GM06990 (cell line): ENCODE measurements around the gene GALNT18.

Experiments used
- DNase-seq: peaks from one replicate; pipeline ENCODE4 v3.0.0-alpha.2; 2011; ENCODE audit not compliant: insufficient read length; ENCODE audit errors: extremely low read depth
- H3K27me3 ChIP-seq: replicated peaks from 2 replicates; pipeline ENCODE4 v1.6.0; 2011; ENCODE audit warnings: low read length; ENCODE audit not compliant: control insufficient read depth, insufficient read depth
- H3K36me3 ChIP-seq: 2 replicates; pipeline ENCODE4 v1.5.1; 2011; ENCODE audit warnings: low read length; ENCODE audit not compliant: control insufficient read depth, insufficient read depth
- H3K4me3 ChIP-seq: replicated peaks from 2 replicates; pipeline ENCODE4 v1.5.1; 2011; ENCODE audit warnings: low read depth, mild to moderate bottlenecking, control low read depth, low read length
- TF ChIP-seq, protein P1 (sequence below): IDR thresholded peaks from 2 replicates; pipeline ENCODE4 v1.5.1; 2011; ENCODE audit warnings: low read length, control low read depth, mild to moderate bottlenecking, inconsistent platforms; ENCODE audit not compliant: insufficient read depth, poor library complexity, severe bottlenecking

Gene GALNT18

DNA sequence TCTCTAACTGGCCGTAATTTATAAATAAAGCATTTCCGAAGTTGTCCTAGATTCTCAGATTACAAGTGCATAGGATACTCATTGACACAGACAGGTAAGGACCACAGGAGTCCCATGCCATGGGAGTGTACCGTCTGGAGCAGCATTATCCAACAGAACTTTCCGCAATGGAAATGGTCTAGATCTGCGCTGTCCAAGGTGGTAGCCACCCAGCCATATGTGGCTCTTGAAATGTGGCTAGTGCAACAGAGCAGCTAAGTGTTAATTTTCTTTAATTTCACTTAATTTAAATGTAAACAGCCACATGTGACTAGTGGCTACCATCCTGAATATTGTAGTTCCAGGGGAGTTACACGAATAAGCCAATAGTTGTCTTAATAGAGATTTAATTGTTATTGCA is 71.3 kb downstream of the GALNT18 start:
- Histone ChIP-seq H3K36me3 (no peaks in the 10 kb centered on the region), H3K4me3 (no peak overlapping the region)
- TF ChIP-seq, protein P1, sequence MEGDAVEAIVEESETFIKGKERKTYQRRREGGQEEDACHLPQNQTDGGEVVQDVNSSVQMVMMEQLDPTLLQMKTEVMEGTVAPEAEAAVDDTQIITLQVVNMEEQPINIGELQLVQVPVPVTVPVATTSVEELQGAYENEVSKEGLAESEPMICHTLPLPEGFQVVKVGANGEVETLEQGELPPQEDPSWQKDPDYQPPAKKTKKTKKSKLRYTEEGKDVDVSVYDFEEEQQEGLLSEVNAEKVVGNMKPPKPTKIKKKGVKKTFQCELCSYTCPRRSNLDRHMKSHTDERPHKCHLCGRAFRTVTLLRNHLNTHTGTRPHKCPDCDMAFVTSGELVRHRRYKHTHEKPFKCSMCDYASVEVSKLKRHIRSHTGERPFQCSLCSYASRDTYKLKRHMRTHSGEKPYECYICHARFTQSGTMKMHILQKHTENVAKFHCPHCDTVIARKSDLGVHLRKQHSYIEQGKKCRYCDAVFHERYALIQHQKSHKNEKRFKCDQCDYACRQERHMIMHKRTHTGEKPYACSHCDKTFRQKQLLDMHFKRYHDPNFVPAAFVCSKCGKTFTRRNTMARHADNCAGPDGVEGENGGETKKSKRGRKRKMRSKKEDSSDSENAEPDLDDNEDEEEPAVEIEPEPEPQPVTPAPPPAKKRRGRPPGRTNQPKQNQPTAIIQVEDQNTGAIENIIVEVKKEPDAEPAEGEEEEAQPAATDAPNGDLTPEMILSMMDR = no peak

DNA sequence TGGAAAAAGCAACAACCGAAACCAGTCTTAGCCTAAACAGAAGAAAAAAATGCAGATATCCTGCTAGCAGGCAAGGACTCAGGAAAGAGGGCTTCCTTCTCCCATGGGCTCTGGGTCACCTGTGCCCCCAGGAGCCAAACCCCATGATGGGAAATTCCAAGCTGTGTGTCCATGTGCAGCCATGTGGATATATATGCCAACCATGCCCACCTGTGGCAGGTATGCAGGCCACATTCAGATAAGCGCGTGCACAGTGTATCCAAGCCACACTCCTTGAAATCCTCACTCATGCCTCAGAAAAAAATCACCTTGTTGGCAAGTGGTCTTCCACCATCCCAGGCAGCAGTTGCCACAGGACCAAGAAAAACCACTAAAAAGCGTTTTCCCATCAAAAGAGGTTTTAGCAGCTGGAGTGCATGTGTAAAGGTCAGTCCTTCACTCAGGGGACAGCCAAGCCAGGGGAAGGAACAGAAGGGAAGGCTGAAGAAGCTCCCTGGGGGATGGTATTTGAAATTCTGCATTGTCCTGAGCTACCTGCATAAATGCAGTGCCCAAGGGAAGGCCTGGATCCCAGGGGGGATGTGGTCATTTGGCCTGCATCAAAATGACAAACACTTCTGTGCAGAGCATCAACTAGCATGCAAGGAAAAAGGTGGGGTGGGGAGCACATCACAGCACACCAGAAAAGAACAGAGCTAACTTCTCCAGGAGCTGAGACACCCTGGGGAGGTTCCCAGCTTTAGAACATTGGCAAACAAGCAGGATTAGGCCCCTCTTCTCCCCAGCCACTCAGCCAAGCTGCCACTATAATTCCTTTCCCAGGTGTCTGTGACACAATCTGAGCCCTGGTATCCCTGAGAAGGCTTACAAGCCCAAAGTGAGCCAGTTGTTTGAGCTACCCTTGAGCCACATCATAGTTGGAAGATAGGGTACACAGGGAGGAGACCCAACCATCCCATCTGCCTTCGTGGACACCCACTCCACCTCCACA is 76.2 kb downstream of the GALNT18 start:
- H3K4me3 ChIP-seq = no peak overlapping the region
- DNase-seq = no peak
- TF ChIP-seq, protein P1 = no peak
- no peaks in the 10 kb centered on the region for H3K27me3 ChIP-seq
- H3K36me3 ChIP-seq = no peaks in the 10 kb centered on the region

More for the DNA sequence above, 71.3 kb downstream of the GALNT18 start:
- no peak for DNase-seq
- H3K27me3 ChIP-seq = no peaks in the 10 kb centered on the region

DNA sequence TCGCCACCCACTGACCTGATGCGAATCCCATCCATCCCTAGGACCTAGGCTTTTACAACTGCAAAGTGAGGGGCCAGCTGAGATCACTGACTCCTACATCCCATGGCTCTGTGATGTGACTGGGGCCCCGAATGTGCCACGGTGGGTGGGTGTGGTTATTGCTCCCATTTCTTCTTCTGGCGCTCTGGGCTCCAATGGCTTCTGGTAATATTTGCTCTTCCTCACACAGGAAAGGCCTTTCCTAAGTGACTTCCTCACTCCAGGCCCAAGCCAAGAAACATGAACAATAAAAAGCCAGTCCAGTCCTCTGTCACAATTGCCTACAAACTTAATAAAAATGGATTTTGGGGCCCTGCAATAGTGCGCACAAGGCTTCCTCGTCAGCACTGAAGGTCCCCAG is 78.1 kb downstream of the GALNT18 start:
- TF ChIP-seq, protein P1 = no peak
- no peaks in the 10 kb centered on the region for H3K27me3 ChIP-seq

DNA sequence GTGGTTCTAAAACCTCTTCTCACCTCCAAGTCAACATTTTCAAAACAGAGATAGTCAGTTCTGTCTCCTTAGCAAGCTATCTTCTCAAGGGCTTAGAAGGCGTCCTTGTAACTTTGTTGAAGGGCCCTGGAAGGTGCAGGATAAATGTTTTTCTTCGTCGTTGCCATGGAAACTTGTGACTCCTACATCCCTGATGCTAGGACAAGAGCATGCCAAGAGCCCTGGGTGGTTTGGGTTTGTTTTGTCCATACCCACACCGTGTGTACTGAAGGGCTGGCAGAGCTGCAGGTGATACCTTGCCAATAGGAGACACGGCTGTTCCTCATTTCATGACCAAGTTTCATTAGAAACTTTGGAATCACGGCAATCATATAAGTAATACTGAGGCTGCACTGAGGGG is 81.6 kb downstream of the GALNT18 start:
- H3K4me3 ChIP-seq = no peak overlapping the region
- no peaks in the 10 kb centered on the region for H3K36me3 ChIP-seq
- no peaks in the 10 kb centered on the region for H3K27me3 ChIP-seq
- no peak for DNase-seq
- TF ChIP-seq, protein P1 = no peak

More for the DNA sequence above, 78.1 kb downstream of the GALNT18 start:
- Histone ChIP-seq H3K4me3 (no peak overlapping the region), H3K36me3 (no peaks in the 10 kb centered on the region)
- DNase-seq = no peak

DNA sequence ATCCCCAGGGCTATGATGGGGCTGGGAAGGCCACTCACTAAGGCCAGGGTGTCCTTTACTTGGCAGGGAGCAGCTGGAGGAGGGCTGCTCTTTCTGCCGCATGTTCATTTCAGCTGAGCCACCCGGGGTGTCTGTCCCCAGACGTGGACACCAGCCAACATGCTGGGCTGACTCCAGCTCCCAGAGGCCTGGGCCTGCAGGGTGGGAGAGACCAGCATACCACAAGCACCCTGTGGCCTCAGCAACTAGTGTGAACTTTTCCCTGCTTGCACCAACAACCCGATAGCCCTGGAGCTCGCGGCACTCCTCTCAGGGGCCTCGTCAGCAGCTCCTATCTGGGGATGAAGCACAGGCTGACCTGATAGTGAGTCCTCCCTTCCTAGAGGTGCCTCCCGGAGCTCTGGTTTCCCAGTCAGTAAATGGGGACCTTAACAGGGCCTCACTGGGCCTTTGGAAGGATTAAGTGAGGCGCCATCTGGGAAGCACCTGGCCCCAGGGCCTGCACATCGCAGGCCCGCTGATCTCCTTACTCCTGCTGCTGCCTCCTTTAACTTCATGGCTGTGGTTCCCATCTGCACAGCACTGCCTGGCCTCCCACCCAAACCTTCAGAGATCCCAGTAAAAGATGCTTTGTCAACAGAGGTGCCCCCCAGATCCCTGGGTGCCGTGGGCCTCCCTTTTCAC is 83.4 kb downstream of the GALNT18 start:
- DNase-seq = no peak
- H3K4me3 ChIP-seq = no peak overlapping the region
- TF ChIP-seq, protein P1 = no peak
- no peaks in the 10 kb centered on the region for H3K27me3 ChIP-seq
- no peaks in the 10 kb centered on the region for H3K36me3 ChIP-seq
